ENCODE results near the gene C1orf216.

DNA sequence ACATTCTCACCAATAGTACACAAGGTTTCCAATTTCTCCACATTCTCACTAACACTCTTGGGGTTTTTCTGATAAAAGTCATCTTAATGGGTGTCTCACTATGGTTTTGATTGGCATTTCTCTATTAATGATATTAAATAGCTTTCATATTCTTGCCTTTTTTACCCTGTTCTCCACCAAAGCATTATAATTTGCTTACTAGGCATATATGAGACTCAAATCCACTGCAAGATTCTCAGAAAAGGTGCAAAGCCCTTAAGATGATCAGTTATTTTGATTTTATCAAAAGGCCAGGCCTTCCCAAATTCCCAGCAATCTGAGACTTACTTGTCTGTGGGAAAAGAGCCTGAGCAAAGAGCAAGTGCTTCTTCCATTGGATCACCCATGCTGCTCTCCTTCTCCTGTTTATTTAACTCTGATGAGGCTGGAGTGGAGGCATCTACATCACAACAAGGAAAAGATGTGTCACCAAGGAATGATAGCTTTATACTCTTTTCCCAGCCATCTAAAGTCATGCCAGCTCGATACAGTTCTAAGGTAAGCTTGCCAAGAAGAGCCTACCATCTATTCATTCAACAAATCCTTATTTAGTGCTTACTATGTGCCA, 26.5 kb upstream of the C1orf216 start:
- TF ChIP-seq, protein P1, sequence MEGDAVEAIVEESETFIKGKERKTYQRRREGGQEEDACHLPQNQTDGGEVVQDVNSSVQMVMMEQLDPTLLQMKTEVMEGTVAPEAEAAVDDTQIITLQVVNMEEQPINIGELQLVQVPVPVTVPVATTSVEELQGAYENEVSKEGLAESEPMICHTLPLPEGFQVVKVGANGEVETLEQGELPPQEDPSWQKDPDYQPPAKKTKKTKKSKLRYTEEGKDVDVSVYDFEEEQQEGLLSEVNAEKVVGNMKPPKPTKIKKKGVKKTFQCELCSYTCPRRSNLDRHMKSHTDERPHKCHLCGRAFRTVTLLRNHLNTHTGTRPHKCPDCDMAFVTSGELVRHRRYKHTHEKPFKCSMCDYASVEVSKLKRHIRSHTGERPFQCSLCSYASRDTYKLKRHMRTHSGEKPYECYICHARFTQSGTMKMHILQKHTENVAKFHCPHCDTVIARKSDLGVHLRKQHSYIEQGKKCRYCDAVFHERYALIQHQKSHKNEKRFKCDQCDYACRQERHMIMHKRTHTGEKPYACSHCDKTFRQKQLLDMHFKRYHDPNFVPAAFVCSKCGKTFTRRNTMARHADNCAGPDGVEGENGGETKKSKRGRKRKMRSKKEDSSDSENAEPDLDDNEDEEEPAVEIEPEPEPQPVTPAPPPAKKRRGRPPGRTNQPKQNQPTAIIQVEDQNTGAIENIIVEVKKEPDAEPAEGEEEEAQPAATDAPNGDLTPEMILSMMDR (IDR thresholded peaks at IDR 0.05; ENCODE audit: insufficient read depth, low read length, poor library complexity, severe bottlenecking), result no peak
- no peak for TF ChIP-seq EZH2phosphoT487 (conservative IDR thresholded peaks at IDR 0.05; ENCODE audit: low read length)

Measured in SU-DHL-6 (cell line).